SU-DHL-6 (cell line): ENCODE data around the gene ZNRF1.

Experiments used
- H2AFZ ChIP-seq: fragments of 200-600 bp; sonication (generic); 2 replicates; pipeline ENCODE4 v1.6.1; 2014; ENCODE audit warnings: low read depth, mild to moderate bottlenecking, moderate library complexity, mixed read lengths, antibody characterized with exemption, low read length; ENCODE audit not compliant: severe bottlenecking
- H3F3A ChIP-seq: fragments of 200-600 bp; shearing (Covaris generic); 2 replicates; pipeline ENCODE4 v1.6.0; 2016; ENCODE audit warnings: antibody characterized with exemption, mild to moderate bottlenecking; ENCODE audit not compliant: insufficient read depth
- H3K27ac ChIP-seq: fragments of 200-600 bp; sonication (generic); 2 replicates; pipeline ENCODE4 v1.5.1; 2016; ENCODE audit warnings: low read depth, mild to moderate bottlenecking, low read length, moderate library complexity, mixed read lengths
- H3K27me3 ChIP-seq: fragments of 200-600 bp; sonication (generic), shearing (Covaris generic); 2 replicates; pipeline ENCODE4 v1.6.0; 2014; ENCODE audit warnings: mild to moderate bottlenecking, low read length
- H3K36me3 ChIP-seq: fragments of 200-600 bp; sonication (generic); 2 replicates; pipeline ENCODE4 v1.6.1; 2014; ENCODE audit warnings: mild to moderate bottlenecking, low read length, mixed read lengths
- H3K4me2 ChIP-seq: fragments of 300-600, 200-600 bp; shearing (Covaris generic), sonication (generic); 2 replicates; pipeline ENCODE4 v1.6.0; 2014; ENCODE audit warnings: low read length, low read depth, mild to moderate bottlenecking; ENCODE audit not compliant: poor library complexity, severe bottlenecking
- H3K4me3 ChIP-seq: fragments of 200-600 bp; sonication (generic); 2 replicates; pipeline ENCODE4 v1.5.1; 2014; ENCODE audit warnings: antibody characterized with exemption, low read length, mild to moderate bottlenecking, mixed read lengths; ENCODE audit not compliant: insufficient read depth, poor library complexity, severe bottlenecking
- H3K79me2 ChIP-seq: fragments of 200-600 bp; sonication (generic); 2 replicates; pipeline ENCODE4 v1.6.1; 2014; ENCODE audit warnings: mild to moderate bottlenecking, low read length, moderate library complexity; ENCODE audit not compliant: insufficient read depth
- H3K9ac ChIP-seq: fragments of 200-600 bp; sonication (generic); 2 replicates; pipeline ENCODE4 v1.7.0; 2014; ENCODE audit warnings: mild to moderate bottlenecking, low read length
- H3K9me2 ChIP-seq: fragments of 200-600 bp; sonication (generic); replicated peaks from 2 replicates; pipeline ENCODE4 v1.6.1; 2014; ENCODE audit warnings: low read length; ENCODE audit not compliant: insufficient read depth
- H3K9me3 ChIP-seq: fragments of 200-600 bp; sonication (generic); 2 replicates; pipeline ENCODE4 v1.6.1; 2014; ENCODE audit warnings: low read length, mixed read lengths; ENCODE audit not compliant: insufficient read depth
- H4K20me1 ChIP-seq: fragments of 200-600 bp; sonication (generic); 2 replicates; pipeline ENCODE4 v1.6.1; 2014; ENCODE audit warnings: low read depth, mild to moderate bottlenecking, antibody characterized with exemption, low read length, moderate library complexity, mixed read lengths
- EZH2phosphoT487 ChIP-seq: fragments of 200-600 bp; sonication (generic), shearing (Covaris generic); conservative IDR thresholded peaks from 2 replicates; pipeline ENCODE4 v1.6.1; 2018; ENCODE audit warnings: mild to moderate bottlenecking, antibody characterized with exemption, low read length, moderate library complexity, mixed read lengths
- TF ChIP-seq, protein P1 (sequence below): fragments of 200-600 bp; sonication (generic); IDR thresholded peaks from one replicate; pipeline ENCODE4 v1.5.1; 2017; ENCODE audit warnings: antibody characterized with exemption, mild to moderate bottlenecking, low read length, moderate library complexity; ENCODE audit not compliant: insufficient read depth, poor library complexity, severe bottlenecking

ZNRF1 gene

DNA sequence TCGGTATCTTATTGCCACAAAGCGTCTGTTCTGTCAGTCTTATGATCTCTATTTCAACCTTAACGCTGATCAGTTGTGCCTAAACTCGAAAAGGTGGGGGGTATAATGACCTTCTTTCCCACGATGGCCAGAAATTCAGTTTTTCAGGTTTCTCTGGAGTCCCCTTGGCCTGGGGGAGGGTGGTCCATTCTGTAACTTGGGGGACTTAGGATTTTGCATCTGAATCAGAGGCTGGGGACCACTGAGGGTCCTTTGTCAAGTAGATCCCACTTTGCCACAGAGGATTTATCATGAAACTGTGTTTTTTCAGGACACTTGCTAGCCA lies 7.6 kb upstream of the ZNRF1 start:
- no peaks in the 10 kb centered on the region for H3K27me3 ChIP-seq
- no peak overlapping the region for H3K4me2 ChIP-seq
- H3K36me3 ChIP-seq: no peaks in the 10 kb centered on the region
- TF ChIP-seq, protein P1, sequence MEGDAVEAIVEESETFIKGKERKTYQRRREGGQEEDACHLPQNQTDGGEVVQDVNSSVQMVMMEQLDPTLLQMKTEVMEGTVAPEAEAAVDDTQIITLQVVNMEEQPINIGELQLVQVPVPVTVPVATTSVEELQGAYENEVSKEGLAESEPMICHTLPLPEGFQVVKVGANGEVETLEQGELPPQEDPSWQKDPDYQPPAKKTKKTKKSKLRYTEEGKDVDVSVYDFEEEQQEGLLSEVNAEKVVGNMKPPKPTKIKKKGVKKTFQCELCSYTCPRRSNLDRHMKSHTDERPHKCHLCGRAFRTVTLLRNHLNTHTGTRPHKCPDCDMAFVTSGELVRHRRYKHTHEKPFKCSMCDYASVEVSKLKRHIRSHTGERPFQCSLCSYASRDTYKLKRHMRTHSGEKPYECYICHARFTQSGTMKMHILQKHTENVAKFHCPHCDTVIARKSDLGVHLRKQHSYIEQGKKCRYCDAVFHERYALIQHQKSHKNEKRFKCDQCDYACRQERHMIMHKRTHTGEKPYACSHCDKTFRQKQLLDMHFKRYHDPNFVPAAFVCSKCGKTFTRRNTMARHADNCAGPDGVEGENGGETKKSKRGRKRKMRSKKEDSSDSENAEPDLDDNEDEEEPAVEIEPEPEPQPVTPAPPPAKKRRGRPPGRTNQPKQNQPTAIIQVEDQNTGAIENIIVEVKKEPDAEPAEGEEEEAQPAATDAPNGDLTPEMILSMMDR: no peak
- no peak for TF ChIP-seq EZH2phosphoT487
- no peaks in the 10 kb centered on the region for H3K9me3 ChIP-seq
- H3K4me3 ChIP-seq: no peak overlapping the region
- no peaks in the 10 kb centered on the region for H3K79me2 ChIP-seq
- H3K27ac ChIP-seq: no peak overlapping the region
- H3K9ac ChIP-seq: no peak overlapping the region
- H3K9me2 ChIP-seq: no peaks in the 10 kb centered on the region
- no peaks in the 10 kb centered on the region for H4K20me1 ChIP-seq
- H3F3A ChIP-seq: no peaks in the 10 kb centered on the region
- H2AFZ ChIP-seq: no peak overlapping the region

DNA sequence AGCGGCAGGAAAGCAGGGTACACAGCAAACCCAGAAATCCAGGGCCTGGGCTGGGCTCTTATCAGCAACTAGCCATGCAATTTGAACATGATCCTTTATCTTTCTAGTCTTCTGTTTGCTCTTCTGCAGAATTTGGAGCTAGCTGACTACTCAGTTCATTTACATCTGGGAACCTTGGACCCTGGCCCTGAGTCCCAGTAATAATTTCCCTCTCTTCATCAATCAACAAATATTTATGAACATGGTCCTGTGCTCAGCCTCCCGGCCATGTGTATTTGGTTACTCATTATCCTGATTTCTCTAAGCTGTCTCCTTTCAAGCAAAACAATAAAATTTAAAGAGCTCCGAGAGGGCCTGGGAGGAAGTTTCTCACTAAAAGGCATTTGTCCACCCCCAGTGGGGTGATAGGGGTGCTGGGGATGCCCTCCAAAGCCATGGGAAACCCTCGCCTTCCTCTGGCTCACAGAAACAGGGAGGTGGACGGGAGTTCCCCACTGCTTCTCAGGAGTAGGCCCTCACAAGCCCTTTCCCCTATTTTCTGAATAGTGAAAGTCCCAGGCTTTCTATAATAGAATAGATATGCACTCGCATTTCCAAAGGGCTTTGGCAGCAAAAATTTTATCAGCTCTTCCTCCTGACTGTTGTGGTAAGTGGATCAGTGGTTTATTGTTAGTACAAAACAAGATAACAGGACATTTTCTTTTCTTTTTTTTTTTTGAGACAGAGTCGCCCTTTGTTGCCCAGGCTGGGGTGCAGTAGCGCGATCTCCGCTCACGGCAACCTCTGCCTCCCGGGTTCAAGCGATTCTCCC lies 7.0 kb upstream of the ZNRF1 start:
- Histone ChIP-seq H3K4me2 (no peak overlapping the region), H3K79me2 (no peaks in the 10 kb centered on the region), H3K4me3 (no peak overlapping the region), H3K9me3 (no peaks in the 10 kb centered on the region), H2AFZ (no peak overlapping the region), H3K9me2 (no peaks in the 10 kb centered on the region), H3K36me3 (no peaks in the 10 kb centered on the region), H4K20me1 (no peaks in the 10 kb centered on the region), H3K9ac (no peak overlapping the region), H3K27ac (no peak overlapping the region), H3K27me3 (no peaks in the 10 kb centered on the region), H3F3A (peaks cover 3% of the 10 kb centered on the region; the same call in 1 of the 2 replicates)
- TF ChIP-seq EZH2phosphoT487: no peak
- TF ChIP-seq, protein P1: no peak

DNA sequence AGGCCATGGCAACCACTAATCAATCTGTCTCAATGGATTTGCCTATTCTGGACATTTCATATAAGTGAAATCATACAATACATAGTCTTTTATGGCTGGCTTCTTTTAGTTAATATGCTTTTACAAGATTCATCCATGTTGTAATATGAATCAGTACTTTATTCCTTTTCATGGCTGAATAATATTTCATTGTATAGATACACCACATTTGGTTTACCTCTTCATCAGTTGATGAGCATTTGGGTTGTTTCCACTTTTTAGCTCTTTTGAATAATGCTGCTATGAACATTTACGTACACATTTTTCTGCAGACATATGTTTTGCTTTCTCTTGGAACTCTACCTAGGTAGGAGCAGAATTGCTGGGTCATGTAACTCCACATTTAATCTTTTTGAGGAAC lies 2.8 kb upstream of the ZNRF1 start:
- no peak overlapping the region for H3K4me2 ChIP-seq
- H3K36me3 ChIP-seq: no peaks in the 10 kb centered on the region
- no peaks in the 10 kb centered on the region for H3K27me3 ChIP-seq
- peaks cover 4% of the 10 kb centered on the region; the same call in 1 of the 2 replicates for H3K79me2 ChIP-seq
- H3K27ac ChIP-seq: no peak overlapping the region
- H3K9me3 ChIP-seq: no peaks in the 10 kb centered on the region
- H3K9me2 ChIP-seq: no peaks in the 10 kb centered on the region
- H3K4me3 ChIP-seq: no peak overlapping the region
- H2AFZ ChIP-seq: no peak overlapping the region
- no peak overlapping the region for H3K9ac ChIP-seq
- H4K20me1 ChIP-seq: no peaks in the 10 kb centered on the region
- TF ChIP-seq, protein P1: no peak
- H3F3A ChIP-seq: peaks cover 12% of the 10 kb centered on the region; the same call in 1 of the 2 replicates
